Fibroblast of lung (primary cell): ENCODE results near the gene CYP4F22.

Experiments used
- EZH2 ChIP-seq: IDR thresholded peaks from 2 replicates; pipeline ENCODE4 v1.5.1; 2012; ENCODE audit warnings: low read length, control low read depth, mild to moderate bottlenecking; ENCODE audit errors: missing control alignments
- TF ChIP-seq, protein P1 (sequence below), 2 donors: IDR thresholded peaks in 1 of 2; conservative IDR thresholded peaks in 1 of 2; 1 replicate in 1 of 2; 2 replicates in 1 of 2; pipeline ENCODE4 v1.5.1; 2011 to 2012; ENCODE audit warnings: low read length in 2 of 2, control low read depth in 1 of 2, inconsistent platforms in 1 of 2, low read depth in 1 of 2, mild to moderate bottlenecking in 1 of 2

DNA sequence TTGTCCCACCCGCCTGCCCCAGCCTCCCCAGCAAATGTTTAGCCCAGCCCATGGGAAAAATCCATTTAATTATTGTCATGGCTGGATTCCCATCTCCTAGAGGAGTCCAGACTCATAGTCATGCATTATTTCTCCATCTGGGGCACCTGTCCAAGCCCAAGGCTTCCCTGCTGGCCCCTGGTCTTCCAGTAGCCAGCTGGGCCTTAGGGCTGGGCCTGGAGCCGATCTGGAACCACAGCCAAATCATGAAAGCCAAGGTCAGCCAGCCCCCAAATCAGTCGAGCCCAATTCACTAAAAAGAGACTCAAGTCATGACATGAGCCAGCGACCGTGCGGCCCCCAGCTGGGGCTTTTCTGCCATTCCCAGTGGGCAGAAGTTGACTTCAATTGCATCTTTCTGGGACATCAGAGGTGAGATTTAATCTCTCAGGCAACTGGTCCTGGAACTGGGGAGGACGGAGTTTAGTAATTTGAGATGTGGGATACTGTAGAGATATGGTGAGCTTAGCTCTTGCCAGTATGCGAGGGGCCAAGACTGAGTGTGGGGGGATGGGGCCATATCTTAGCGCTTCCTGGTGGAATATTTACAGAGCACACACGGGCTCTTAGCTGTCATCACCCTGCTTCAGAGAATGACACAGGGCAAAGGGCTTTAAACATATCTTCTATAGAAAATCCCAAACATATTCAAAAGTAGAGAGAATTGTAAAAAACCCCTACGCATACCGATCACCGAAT is 19.7 kb upstream of the CYP4F22 start:
- TF ChIP-seq, protein P1, sequence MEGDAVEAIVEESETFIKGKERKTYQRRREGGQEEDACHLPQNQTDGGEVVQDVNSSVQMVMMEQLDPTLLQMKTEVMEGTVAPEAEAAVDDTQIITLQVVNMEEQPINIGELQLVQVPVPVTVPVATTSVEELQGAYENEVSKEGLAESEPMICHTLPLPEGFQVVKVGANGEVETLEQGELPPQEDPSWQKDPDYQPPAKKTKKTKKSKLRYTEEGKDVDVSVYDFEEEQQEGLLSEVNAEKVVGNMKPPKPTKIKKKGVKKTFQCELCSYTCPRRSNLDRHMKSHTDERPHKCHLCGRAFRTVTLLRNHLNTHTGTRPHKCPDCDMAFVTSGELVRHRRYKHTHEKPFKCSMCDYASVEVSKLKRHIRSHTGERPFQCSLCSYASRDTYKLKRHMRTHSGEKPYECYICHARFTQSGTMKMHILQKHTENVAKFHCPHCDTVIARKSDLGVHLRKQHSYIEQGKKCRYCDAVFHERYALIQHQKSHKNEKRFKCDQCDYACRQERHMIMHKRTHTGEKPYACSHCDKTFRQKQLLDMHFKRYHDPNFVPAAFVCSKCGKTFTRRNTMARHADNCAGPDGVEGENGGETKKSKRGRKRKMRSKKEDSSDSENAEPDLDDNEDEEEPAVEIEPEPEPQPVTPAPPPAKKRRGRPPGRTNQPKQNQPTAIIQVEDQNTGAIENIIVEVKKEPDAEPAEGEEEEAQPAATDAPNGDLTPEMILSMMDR (conservative IDR thresholded peaks at IDR 0.05 in 1 of 2, IDR thresholded peaks at IDR 0.05 in 1 of 2; ENCODE audit: low read depth in 1 of 2, low read length in 2 of 2): no peak
- no peak for TF ChIP-seq EZH2
